ENCODE results near the gene POLA2.
"Not testable (repeated sequence)": the region's sequence is repeated elsewhere in the genome, so short reads cannot be mapped to it uniquely, and the experiment has no call there.

POLA2 gene

DNA sequence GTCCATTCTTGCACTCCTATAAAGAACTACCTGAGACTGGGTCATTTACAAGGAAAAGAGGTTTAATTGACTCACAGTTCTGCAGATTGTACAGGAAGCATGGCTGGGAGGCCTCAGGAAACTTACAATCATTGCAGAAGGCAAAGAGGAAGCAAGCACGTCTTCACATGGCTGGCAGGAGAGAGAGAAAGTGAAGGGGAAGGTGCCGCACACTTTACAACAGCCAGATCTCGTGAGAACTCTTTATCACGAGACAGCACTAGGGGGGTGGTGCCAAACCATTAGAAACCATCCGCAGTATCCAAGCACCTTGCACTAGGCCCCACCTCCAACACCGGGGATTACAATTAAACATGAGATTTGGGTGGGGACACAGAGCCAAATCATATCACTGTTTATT, 19.4 kb upstream of the POLA2 start:
- DNase-seq (ENCODE audit: low read depth): no peak

DNA sequence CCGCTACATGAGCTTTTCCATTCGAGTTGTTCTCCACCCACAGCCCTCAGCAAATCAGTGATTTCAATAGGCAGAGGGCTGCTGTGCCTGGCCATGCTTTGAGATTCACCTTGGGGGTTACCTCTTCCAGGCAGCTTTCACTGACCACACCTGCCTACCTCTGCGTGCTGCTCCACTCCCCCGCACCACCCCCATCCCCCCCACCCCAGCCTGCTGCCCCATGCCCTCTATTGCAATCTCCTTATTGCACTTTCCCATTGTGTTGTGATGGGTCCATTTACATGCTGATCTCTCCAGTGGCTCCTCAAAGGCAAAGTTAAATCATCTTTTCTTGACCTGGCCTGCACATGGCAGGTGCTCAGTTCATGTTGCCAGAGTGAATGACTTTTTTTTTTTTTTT, 18.0 kb upstream of the POLA2 start:
- DNase-seq (ENCODE audit: low read depth): no peak

GRCh38 chr11:65245046-65245445, 16.7 kb upstream of the POLA2 start:
- DNase-seq (ENCODE audit: low read depth): not testable (repeated sequence)

DNA sequence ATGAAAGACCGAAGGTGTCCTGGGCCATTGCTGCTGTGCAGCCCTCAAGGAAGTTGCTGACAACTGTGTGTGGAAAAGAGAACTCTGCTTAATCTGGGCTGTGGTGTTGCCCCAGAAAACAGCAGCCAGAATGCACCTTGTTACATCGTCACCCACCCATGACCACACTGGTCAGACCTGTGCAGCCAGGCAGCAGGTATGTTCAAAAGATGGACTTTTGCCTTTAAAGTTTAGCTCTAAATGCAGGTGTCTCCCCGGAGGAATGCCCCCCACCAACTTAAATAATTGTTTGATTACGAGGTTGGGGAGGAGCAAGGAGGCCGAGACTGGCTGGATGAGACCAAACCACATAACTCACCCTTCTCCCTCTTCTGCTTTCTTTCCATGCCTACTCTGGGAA, 15.3 kb upstream of the POLA2 start:
- DNase-seq (ENCODE audit: low read depth): no peak

- not testable (repeated sequence) for DNase-seq (ENCODE audit: low read depth)
Observed at GRCh38 chr11:65248184-65248710, 13.5 kb upstream of the POLA2 start.

DNA sequence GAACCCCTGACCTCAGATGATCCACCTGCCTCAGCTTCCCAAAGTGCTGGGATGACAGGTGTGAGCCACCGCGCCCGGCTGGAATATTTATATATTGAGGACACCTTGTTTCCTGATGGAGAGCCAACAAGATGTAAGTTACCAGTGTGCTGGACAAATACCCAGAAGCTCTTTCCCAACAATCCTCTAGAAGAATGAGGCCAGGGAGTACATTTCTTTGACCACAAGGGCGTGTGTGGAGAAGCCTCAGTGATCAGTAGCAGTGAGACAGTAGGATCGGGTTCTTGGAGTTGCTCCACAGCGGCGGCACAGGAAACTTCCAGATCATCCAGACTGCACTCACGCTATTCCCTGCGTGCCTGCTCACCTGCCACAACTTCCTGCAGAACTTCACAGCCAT, 10.3 kb upstream of the POLA2 start:
- DNase-seq (ENCODE audit: low read depth): no peak

DNA sequence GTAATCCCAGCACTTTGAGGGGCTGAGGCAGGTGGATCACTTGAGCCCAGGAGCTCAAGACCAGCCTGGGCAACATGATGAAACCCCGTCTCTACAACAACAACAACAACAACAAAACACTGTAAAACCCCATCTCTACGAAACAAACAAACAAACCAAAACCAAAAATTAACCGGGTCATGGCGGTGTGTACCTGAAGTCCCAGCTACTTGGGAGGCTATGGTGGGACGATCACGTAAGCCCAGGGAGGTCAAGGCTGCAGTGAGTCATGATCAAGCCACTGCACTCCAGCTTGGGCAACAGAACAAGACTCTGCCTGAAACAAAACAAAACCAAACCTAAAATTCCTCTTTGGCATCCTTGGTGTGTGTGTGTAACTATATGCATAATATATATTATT, 7.0 kb upstream of the POLA2 start:
- DNase-seq (ENCODE audit: low read depth): no peak

- no peak for DNase-seq (ENCODE audit: low read depth)
Observed at GRCh38 chr11:65258988-65259387, 2.8 kb upstream of the POLA2 start.

GRCh38 chr11:65260302-65260701, 1.5 kb upstream of the POLA2 start:
- no peak for DNase-seq (ENCODE audit: low read depth)

GRCh38 chr11:65260756-65261590, 789 bp upstream of the POLA2 start:
- DNase-seq (ENCODE audit: low read depth): no peak

GRCh38 chr11:65262381-65262680, 569 bp downstream of the POLA2 start:
- DNase-seq (ENCODE audit: low read depth): no peak

GRCh38 chr11:65262776-65263175, 1.0 kb downstream of the POLA2 start:
- no peak for DNase-seq (ENCODE audit: low read depth)

GRCh38 chr11:65264747-65265146, 3.0 kb downstream of the POLA2 start:
- not testable (repeated sequence) for DNase-seq (ENCODE audit: low read depth)

DNA sequence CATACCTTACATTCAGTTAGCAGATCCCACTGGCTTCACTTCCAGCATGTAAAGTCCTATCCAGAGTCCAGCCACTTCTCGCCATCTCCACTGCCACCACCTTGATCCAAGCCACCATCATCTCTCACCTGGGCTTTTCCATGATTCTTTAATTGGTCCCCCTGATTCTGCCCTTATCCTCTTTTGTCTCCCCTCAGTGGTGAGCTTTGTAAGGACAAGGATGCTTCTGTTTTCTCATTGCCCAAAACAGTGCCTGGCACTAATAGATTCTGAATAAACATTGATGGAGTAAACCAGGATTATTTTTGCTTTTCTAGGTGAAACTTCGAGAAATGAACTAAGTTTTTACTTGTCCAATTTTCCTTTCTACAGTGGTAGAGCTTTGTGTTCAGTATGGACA, 4.4 kb downstream of the POLA2 start:
- DNase-seq (ENCODE audit: low read depth): no peak

DNA sequence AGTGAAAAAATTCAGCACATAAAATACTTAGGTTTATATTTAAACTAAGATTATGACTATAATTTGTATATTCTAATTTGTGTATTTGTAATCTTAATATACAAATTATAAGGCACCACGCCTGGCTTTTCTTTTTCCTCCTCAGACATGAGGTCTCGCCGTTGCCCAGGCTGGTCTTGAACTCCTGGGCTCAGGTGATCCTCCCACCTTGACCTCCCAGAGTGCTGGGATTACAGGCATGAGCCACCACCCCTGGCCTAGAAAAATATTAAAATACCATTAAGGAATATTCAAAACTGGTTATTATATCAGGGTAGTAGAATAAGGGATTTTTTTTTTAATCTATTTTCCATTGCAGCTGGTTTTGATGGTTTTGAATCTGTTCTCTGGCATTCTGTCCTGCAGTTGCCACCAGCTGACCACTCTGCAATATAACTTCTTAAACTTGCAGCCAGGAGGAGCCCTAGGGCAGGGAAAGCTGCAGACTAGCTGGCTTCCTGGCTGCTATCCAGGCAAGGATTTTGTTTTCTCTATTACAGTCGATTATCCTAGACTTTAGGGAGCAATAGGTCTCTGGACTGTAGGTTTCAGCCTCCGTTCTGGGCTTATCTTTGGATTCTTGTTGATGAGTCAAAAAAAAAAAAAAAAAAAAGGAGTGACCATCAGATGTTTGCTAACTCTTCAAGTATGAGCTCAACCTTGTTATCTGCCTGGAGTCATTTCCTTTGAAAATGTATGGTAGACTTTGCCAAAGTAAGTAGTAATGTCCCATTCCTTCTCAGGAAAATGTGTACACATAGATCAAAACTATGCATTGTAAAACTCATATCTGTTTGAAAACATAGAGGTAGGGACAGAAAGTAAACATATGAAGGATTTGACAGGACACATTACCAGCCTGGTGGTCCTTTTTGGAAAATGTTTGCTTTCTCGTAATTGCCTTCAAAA, 13.2 kb downstream of the POLA2 start:
- DNase-seq (ENCODE audit: low read depth): no peak

DNA sequence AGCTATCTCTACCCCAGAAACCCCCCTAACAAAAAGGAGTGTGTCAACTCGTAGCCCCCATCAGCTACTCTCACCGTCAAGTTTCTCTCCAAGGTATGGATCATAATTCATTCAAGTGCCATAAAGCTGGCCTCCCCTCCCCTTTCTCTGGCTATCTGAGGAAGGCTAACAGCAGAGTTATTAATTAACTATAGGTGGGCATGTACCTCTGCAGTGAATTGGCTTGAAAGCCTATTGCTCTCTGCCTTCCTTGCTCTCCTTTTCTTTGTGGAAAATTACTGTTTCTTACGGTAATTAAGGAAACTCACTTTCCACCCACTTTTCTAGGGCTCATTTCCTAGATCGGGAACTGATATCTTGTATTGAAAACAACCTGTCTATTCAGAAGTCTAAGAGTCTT, 14.1 kb downstream of the POLA2 start:
- no peak for DNase-seq (ENCODE audit: low read depth)

GRCh38 chr11:65277631-65278277, 16.0 kb downstream of the POLA2 start:
- DNase-seq (ENCODE audit: low read depth): no peak

GRCh38 chr11:65278356-65278755, 16.6 kb downstream of the POLA2 start:
- no peak for DNase-seq (ENCODE audit: low read depth)

- no peak for DNase-seq (ENCODE audit: low read depth)
Observed at GRCh38 chr11:65279279-65279678, 17.5 kb downstream of the POLA2 start.

DNA sequence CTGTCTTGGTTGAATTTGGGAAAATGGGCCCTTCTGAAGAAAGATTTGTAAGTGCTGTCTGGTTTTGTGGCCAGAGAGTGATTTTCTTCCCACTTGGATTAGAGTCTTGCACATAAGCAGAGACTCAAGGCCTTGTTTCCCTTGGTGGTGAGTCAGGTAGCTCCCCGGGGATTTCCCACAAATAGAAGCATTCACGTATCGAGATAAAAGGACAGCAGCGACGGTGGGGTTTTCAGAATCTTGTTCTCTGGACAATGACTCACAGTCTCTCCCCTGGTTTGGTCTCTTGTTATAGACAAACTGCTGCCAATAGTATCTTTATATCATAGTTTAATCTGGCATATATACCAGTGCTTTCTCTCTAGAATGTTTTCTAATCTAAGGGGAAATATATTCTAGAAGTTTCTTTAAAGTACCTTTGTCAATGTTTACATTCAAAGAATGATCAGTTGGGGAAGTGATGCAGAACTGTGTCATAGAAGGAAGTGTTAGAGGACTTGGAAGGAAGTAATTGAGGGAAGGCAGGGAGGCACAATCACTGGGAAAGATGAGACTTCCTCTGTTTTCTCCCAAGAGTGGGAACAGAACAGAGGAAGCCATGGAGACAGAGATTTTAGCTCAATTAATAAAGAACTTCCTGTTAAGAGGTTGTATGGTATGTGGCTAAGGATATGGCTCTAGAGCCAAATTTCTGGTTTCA, 18.1 kb downstream of the POLA2 start:
- peak; percentile 32 for DNase-seq (ENCODE audit: low read depth)

GRCh38 chr11:65280646-65281045, 18.9 kb downstream of the POLA2 start:
- no peak for DNase-seq (ENCODE audit: low read depth)

DNA sequence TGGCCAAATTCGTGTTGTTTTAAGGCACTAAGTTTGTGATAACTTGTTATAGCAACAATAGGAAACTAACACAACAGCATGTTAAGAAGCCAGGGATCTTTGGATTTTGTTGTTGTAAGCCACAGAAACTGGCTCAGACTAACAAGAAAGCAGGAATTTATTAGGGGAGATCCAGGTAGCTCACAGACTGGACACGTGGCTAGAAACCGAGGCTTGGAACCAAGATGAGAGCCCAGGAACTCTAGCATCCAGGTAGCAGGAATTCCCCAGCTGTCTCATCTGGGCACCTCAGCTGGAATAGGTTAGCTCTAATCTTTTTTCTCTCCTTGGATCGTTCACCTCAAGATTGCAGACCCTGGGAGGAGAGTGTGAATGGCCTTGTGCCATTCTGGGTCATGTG, 24.9 kb downstream of the POLA2 start:
- no peak for DNase-seq (ENCODE audit: low read depth)
